Erythroblast (primary cell): ENCODE results near the gene OR10J5.

Experiments
- GATA1 ChIP-seq: IDR thresholded peaks from 2 replicates; pipeline ENCODE4 v1.6.1; 2011; ENCODE audit warnings: low read depth, mild to moderate bottlenecking, control low read depth, low read length, moderate library complexity
- POLR2A ChIP-seq: IDR thresholded peaks from 2 replicates; pipeline ENCODE4 v1.6.1; 2011; ENCODE audit warnings: mild to moderate bottlenecking, low read length

GRCh38 chr1:159510229-159510541 is 25.6 kb downstream of the OR10J5 start:
- TF ChIP-seq POLR2A: no peak
- TF ChIP-seq GATA1: no peak
